ENCODE measurements around the gene PJA2. TPM values are rescaled to one million over a fixed set of nuclear protein-coding genes. Genes with fewer than 3 reads are reported as not detected.

The PJA2 gene
- total RNA-seq, 4 donors from 2014 or later: 160 to 297 (median 181) TPM

GRCh38 chr5:109300367-109300766, 109.4 kb downstream of the PJA2 start:
- no peaks in the 10 kb centered on the region for H3K36me3 ChIP-seq
- no peaks in the 10 kb centered on the region for H3K9me3 ChIP-seq
- WGBS, 2 donors (ENCODE audit: low coverage in 1 of 2): 97 to 100% methylated on average over 1 to 2 of the region's 2 CpGs
- H3K27ac ChIP-seq: no peak overlapping the region
- no peak for ATAC-seq
- no peaks in the 10 kb centered on the region for H3K4me1 ChIP-seq
- no peaks in the 10 kb centered on the region for H3K27me3 ChIP-seq
- no peak overlapping the region for H3K4me3 ChIP-seq
- no peak for TF ChIP-seq POLR2AphosphoS5 (IDR thresholded peaks at IDR 0.05)

- Histone ChIP-seq H3K4me1 (no peaks in the 10 kb centered on the region), H3K4me3 (no peak overlapping the region), H3K36me3 (no peaks in the 10 kb centered on the region), H3K9me3 (no peaks in the 10 kb centered on the region), H3K27ac (no peak overlapping the region), H3K27me3 (no peaks in the 10 kb centered on the region)
- 90% methylated on average over 5 of the region's 6 CpGs; no CpG with 5 or more reads in 1 of the 2 donors for WGBS, 2 donors (ENCODE audit: low coverage in 1 of 2)
- no peak for TF ChIP-seq POLR2A (IDR thresholded peaks at IDR 0.05)
- no peak for TF ChIP-seq EP300 (IDR thresholded peaks at IDR 0.05)
- TF ChIP-seq CTCF (IDR thresholded peaks at IDR 0.05): no peak
- TF ChIP-seq POLR2AphosphoS5 (IDR thresholded peaks at IDR 0.05): no peak
- ATAC-seq: no peak
Observed at GRCh38 chr5:109299557-109299956, 110.2 kb downstream of the PJA2 start.

- H3K27ac ChIP-seq: no peak overlapping the region
- no peaks in the 10 kb centered on the region for H3K4me1 ChIP-seq
- H3K27me3 ChIP-seq: no peaks in the 10 kb centered on the region
- ATAC-seq: no peak
- 54 to 73% methylated on average over 3 to 4 of the region's 4 CpGs for WGBS, 2 donors (ENCODE audit: low coverage in 1 of 2)
- TF ChIP-seq EP300 (IDR thresholded peaks at IDR 0.05): no peak
- TF ChIP-seq POLR2A (IDR thresholded peaks at IDR 0.05): no peak
- no peak for TF ChIP-seq POLR2AphosphoS5 (IDR thresholded peaks at IDR 0.05)
- TF ChIP-seq CTCF (IDR thresholded peaks at IDR 0.05): no peak
- H3K36me3 ChIP-seq: no peaks in the 10 kb centered on the region
- H3K4me3 ChIP-seq: no peak overlapping the region
- H3K9me3 ChIP-seq: no peaks in the 10 kb centered on the region
Observed at GRCh38 chr5:109298794-109299193, 111.0 kb downstream of the PJA2 start.

GRCh38 chr5:109297900-109298299, 111.9 kb downstream of the PJA2 start:
- Histone ChIP-seq H3K27ac (no peak overlapping the region), H3K9me3 (no peaks in the 10 kb centered on the region), H3K36me3 (no peaks in the 10 kb centered on the region), H3K27me3 (no peaks in the 10 kb centered on the region), H3K4me3 (no peak overlapping the region), H3K4me1 (no peaks in the 10 kb centered on the region)
- no peak for ATAC-seq
- whole genome bisulfite sequencing, 2 donors (ENCODE audit: low coverage in 1 of 2): 86 to 96% methylated on average over 5 of the region's 9 CpGs
- TF ChIP-seq POLR2A (IDR thresholded peaks at IDR 0.05) (no peak), POLR2AphosphoS5 (IDR thresholded peaks at IDR 0.05) (no peak), EP300 (IDR thresholded peaks at IDR 0.05) (no peak), CTCF (IDR thresholded peaks at IDR 0.05) (no peak)

GRCh38 chr5:109291090-109291489, 118.7 kb downstream of the PJA2 start:
- WGBS, 2 donors (ENCODE audit: low coverage in 1 of 2): no CpG with 5 or more reads among the region's 6 CpGs
- Histone ChIP-seq H3K4me1 (no peaks in the 10 kb centered on the region), H3K9me3 (peaks cover 0 to 31% (median 0%) of the 10 kb centered on the region in 3 donors), H3K27me3 (no peaks in the 10 kb centered on the region), H3K4me3 (no peak overlapping the region), H3K36me3 (peaks cover 0 to 6% of the 10 kb centered on the region in 2 donors), H3K27ac (no peak overlapping the region)
- ATAC-seq: no peak
- TF ChIP-seq CTCF (IDR thresholded peaks at IDR 0.05) (no peak), EP300 (IDR thresholded peaks at IDR 0.05) (no peak), POLR2A (IDR thresholded peaks at IDR 0.05) (no peak), POLR2AphosphoS5 (IDR thresholded peaks at IDR 0.05) (no peak)

Measured in gastroesophageal sphincter (tissue), 4 donors.